CD4-positive, alpha-beta memory T cell (primary cell): ENCODE measurements around the gene AGPAT3. TPM values are rescaled to one million over a fixed set of nuclear protein-coding genes. Genes with fewer than 3 reads are reported as not detected.
A peak's percentile ranks its signal among the peaks of the same experiment; 100 is the strongest.

Source experiments
- CTCF ChIA-PET: fragments of 350-600 bp; sonication (Branson Sonifier 250); formaldehyde crosslinking; loops from one replicate; lab custom pipeline; 2021; ENCODE audit warnings: inconsistent platforms; ENCODE audit not compliant: partially characterized antibody; lab: Charles Lee
- POLR2A ChIA-PET: fragments of 350-600 bp; sonication (Branson Sonifier 250); formaldehyde crosslinking; loops from one replicate; lab custom pipeline; 2021; ENCODE audit not compliant: partially characterized antibody; lab: Charles Lee
- DNase-seq, 5 donors: peaks; one replicate each; pipeline versions ENCODE4 v3.0.0 to v3.0.0-alpha.2; 2020 to 2022; ENCODE audit warnings: mixed read lengths in 1 of 5
- H3K27ac ChIP-seq: one replicate; pipeline ENCODE4 v1.7.0; 2013; ENCODE audit warnings: low read depth, low read length
- H3K27me3 ChIP-seq: 2 replicates; pipeline ENCODE4 v1.7.0; 2013; ENCODE audit warnings: mild to moderate bottlenecking, low read length, moderate library complexity; ENCODE audit not compliant: insufficient read depth
- H3K36me3 ChIP-seq: 2 replicates; pipeline ENCODE4 v1.7.0; 2013; ENCODE audit warnings: mild to moderate bottlenecking, low read length, moderate library complexity; ENCODE audit not compliant: insufficient read depth
- H3K4me1 ChIP-seq: 2 replicates; pipeline ENCODE4 v1.7.0; 2013; ENCODE audit warnings: mild to moderate bottlenecking, low read length, moderate library complexity; ENCODE audit not compliant: insufficient read depth
- H3K4me3 ChIP-seq, 2 donors: one replicate each; pipeline ENCODE4 v1.7.0; 2013; ENCODE audit warnings: low read length in 2 of 2, mild to moderate bottlenecking in 1 of 2
- H3K9me3 ChIP-seq, 2 donors: one replicate each; pipeline ENCODE4 v1.7.0; 2013; ENCODE audit warnings: low read length in 2 of 2, control low read depth in 1 of 2; ENCODE audit not compliant: control insufficient read depth in 1 of 2
- H3K27ac Mint-ChIP-seq, 7 donors: one replicate each; pipeline ENCODE4 v1.8.0; 2020 to 2021; ENCODE audit warnings: mixed read lengths in 7 of 7, mild to moderate bottlenecking in 6 of 7, inconsistent platforms in 3 of 7, moderate library complexity in 3 of 7
- H3K27me3 Mint-ChIP-seq, 2 donors: one replicate each; pipeline ENCODE4 v1.8.0; 2020 to 2021; ENCODE audit warnings: mixed read lengths in 2 of 2
- H3K36me3 Mint-ChIP-seq, 2 donors: one replicate each; pipeline ENCODE4 v1.8.0; 2020 to 2021; ENCODE audit warnings: mixed read lengths in 2 of 2, inconsistent platforms in 1 of 2, mild to moderate bottlenecking in 1 of 2
- H3K4me1 Mint-ChIP-seq, 4 donors: one replicate each; pipeline ENCODE4 v1.8.0; 2020 to 2021; ENCODE audit warnings: mixed read lengths in 4 of 4, mild to moderate bottlenecking in 1 of 4
- H3K4me3 Mint-ChIP-seq, 8 donors: one replicate each; pipeline ENCODE4 v1.8.0; 2020 to 2021; ENCODE audit warnings: mixed read lengths in 8 of 8, mild to moderate bottlenecking in 7 of 8, moderate library complexity in 6 of 8, inconsistent platforms in 3 of 8
- H3K9me3 Mint-ChIP-seq, 8 donors: one replicate each; pipeline ENCODE4 v1.8.0; 2020 to 2021; ENCODE audit warnings: mixed read lengths in 8 of 8, mild to moderate bottlenecking in 5 of 8, inconsistent platforms in 3 of 8, moderate library complexity in 1 of 8
- intact Hi-C: fragments of 100-400 bp; cut with micrococcal nuclease; formaldehyde crosslinking; loops from one replicate; pipeline ENCODE4 v1.15.1; 2023
- polyA plus RNA-seq, 2 donors: library from polyadenylated mRNA; unstranded; fragments of 300-500 nt; fragmentation: Illumina TruSeq; gene quantifications; one replicate each; pipeline ENCODE4 v1.2.3, GENCODE V29; 2021
- total RNA-seq, 2 experiments: library from RNA; stranded (reverse); gene quantifications; one replicate each; pipeline ENCODE4 v1.2.3, GENCODE V29; 2021

The AGPAT3 gene
- total and polyA plus RNA-seq, 4 experiments from 2014 or later: 16.0 to 76.7 (median 46.7) TPM

DNA sequence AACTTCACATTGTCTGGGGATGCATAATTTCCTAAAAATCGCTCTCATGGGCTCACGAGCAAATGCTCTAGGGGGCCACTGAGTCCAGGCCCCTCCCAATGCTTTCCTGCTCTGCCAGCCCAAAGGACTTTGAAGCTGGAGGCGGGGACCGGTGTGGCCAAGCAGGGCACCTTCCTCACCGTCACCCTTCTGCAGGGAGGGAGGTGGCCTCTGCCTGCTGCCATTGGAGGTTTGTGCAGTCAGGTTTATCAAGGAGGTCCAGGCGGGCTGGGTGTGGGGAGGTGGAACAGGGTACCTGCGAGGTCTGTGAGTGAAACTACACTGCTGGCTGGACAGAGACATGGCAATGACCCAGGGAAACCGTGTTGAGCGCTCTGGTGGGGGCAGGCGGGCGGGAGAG lies 89.0 kb downstream of the AGPAT3 start:
- Mint-ChIP-seq H3K4me3 (no peak overlapping the region), H3K9me3 (peaks cover 0 to 10% (median 5%) of the 10 kb centered on the region in 8 donors), H3K27me3 (no peaks in the 10 kb centered on the region), H3K4me1 (peaks cover 16 to 41% (median 20%) of the 10 kb centered on the region in 4 donors), H3K36me3 (peaks cover 15 to 32% of the 10 kb centered on the region in 2 donors), H3K27ac (peak overlapping the region in 3 of 7 donors; percentile 3 to 59 (median 50))
- Histone ChIP-seq H3K36me3 (no peaks in the 10 kb centered on the region), H3K4me1 (peaks cover 23% of the 10 kb centered on the region), H3K9me3 (peaks cover 3 to 4% of the 10 kb centered on the region in 2 donors), H3K4me3 (no peak overlapping the region), H3K27ac (no peak overlapping the region), H3K27me3 (no peaks in the 10 kb centered on the region)
- DNase-seq: no peak
- intact Hi-C loops: no loop called here
- POLR2A ChIA-PET: no interaction called here
- CTCF ChIA-PET: no interaction called here

DNA sequence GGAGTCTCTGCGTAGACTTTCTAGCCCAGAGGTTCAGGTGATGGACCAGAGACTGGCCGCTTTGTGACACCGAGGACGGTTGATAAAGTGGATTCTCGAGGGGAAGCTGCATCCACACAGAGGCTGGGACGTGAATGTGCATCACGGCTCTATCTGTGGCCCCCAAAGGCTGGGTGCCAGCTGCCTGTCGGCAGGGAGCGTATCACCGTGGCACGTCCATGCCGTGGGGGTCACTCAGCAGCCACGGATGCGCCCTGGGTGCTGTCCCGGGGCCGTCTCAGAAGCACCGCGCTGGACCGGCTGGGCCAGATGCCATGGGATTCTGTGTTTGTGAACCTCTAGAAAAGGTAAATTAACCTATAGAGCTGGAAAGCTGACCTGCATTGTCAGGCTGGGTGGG lies 89.9 kb downstream of the AGPAT3 start:
- no peak overlapping the region for H3K27ac Mint-ChIP-seq
- POLR2A ChIA-PET: no interaction called here
- intact Hi-C loops: no loop called here
- no peak overlapping the region for H3K4me3 Mint-ChIP-seq
- no peaks in the 10 kb centered on the region for H3K27me3 Mint-ChIP-seq
- no peaks in the 10 kb centered on the region for H3K9me3 ChIP-seq
- no peaks in the 10 kb centered on the region for H3K27me3 ChIP-seq
- peaks cover 6 to 27% of the 10 kb centered on the region in 2 donors for H3K36me3 Mint-ChIP-seq
- H3K4me1 ChIP-seq: peaks cover 15% of the 10 kb centered on the region
- peaks cover 9 to 33% (median 13%) of the 10 kb centered on the region in 4 donors for H3K4me1 Mint-ChIP-seq
- no peak for DNase-seq
- H3K4me3 ChIP-seq: no peak overlapping the region
- CTCF ChIA-PET: no interaction called here
- no peaks in the 10 kb centered on the region for H3K36me3 ChIP-seq
- peaks cover 0 to 1% (median 0%) of the 10 kb centered on the region in 8 donors for H3K9me3 Mint-ChIP-seq
- H3K27ac ChIP-seq: no peak overlapping the region

DNA sequence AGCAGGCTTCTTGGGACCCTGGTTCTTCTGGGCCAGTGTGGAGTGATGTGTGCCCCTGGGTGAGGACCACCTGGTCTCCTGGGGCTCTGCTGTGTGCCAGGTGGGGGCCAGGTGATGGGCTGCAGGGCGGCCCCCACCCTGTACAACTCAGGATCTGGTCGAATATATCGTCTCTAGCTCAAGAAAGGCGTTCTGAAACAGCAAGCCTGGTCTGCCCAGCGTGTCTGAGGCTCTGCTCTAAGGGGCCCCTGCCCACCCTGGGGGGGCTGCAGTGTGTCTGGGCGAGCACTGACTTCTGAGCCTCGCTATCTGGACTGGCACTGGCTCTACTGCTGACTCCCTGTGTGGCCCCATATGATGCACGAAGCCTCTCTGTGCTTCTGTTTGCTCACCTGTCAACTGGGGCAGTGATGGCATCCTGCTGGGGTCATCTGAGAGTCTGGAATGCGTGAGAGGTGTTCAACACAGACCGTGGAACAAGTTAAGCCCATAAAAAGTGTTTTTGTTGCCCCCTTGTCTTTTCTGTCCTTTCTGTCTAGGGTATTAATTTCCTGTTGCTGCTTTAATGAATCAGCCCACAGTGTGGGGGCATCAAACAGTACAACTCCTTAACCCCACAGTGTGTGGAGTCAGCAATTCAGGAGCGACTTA lies 91.1 kb downstream of the AGPAT3 start:
- peak overlapping the region in 1 of 7 donors; percentile 44 for H3K27ac Mint-ChIP-seq
- H3K4me1 Mint-ChIP-seq: peaks cover 9 to 23% (median 10%) of the 10 kb centered on the region in 4 donors
- H3K9me3 ChIP-seq: no peaks in the 10 kb centered on the region
- H3K4me3 ChIP-seq: no peak overlapping the region
- intact Hi-C loops: no loop called here
- POLR2A ChIA-PET: no interaction called here
- no peaks in the 10 kb centered on the region for H3K27me3 ChIP-seq
- no peak for DNase-seq
- H3K9me3 Mint-ChIP-seq: no peaks in the 10 kb centered on the region
- peaks cover 11% of the 10 kb centered on the region for H3K4me1 ChIP-seq
- no peak overlapping the region for H3K4me3 Mint-ChIP-seq
- no peak overlapping the region for H3K27ac ChIP-seq
- CTCF ChIA-PET: no interaction called here
- peaks cover 10 to 31% of the 10 kb centered on the region in 2 donors for H3K36me3 Mint-ChIP-seq
- no peaks in the 10 kb centered on the region for H3K27me3 Mint-ChIP-seq
- H3K36me3 ChIP-seq: peaks cover 5% of the 10 kb centered on the region

DNA sequence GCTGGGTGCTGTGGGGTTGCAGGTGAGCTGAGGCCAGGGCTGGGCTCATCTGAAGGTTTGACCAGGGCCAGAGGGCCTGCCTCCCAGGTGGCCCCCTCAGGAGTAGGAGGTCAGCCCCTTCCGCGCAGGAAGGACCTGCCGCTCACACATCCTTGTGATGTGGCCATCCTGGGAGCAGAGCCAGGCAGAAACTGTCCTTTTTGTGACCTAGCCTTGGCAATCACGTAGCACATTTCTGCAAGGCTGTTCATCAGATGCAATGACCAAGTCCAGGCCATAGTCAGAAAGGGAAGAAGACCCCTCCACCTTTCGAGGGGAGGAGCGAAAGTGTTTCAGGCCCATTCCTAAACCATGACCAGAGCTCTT lies 91.6 kb downstream of the AGPAT3 start:
- Histone ChIP-seq H3K36me3 (peaks cover 10% of the 10 kb centered on the region), H3K4me1 (peaks cover 11% of the 10 kb centered on the region), H3K27ac (no peak overlapping the region), H3K9me3 (no peaks in the 10 kb centered on the region), H3K4me3 (no peak overlapping the region), H3K27me3 (no peaks in the 10 kb centered on the region)
- peak overlapping the region in 4 of 7 donors; percentile 29 to 75 (median 57) for H3K27ac Mint-ChIP-seq
- no peak overlapping the region for H3K4me3 Mint-ChIP-seq
- H3K27me3 Mint-ChIP-seq: no peaks in the 10 kb centered on the region
- no peaks in the 10 kb centered on the region for H3K9me3 Mint-ChIP-seq
- H3K4me1 Mint-ChIP-seq: peaks cover 10 to 22% (median 13%) of the 10 kb centered on the region in 4 donors
- intact Hi-C loops: no loop called here
- ChIA-PET CTCF (no interaction called here), POLR2A (no interaction called here)
- H3K36me3 Mint-ChIP-seq: peaks cover 14 to 35% of the 10 kb centered on the region in 2 donors
- DNase-seq: no peak

DNA sequence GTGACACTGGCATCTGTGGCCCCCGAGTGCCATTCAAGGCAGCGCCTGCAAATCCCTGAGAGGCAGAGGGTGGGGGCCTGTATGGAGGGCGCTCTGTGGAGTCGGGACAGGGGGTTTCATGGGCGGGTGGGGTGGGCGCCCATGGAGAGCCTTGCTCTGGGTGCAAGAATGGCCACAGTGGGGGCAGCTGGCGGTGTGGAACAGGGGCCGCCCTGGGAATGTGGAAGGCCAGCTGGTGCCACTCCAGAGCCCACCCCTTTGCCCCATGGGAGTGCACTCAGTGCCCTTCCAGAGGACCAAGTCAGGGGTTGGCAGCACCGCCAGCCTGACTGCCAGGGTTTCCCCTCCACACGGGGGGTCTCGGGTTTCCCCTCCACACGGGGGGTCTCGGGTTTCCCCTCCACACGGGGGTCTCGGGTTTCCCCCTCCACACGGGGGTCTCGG lies 92.1 kb downstream of the AGPAT3 start:
- H3K4me1 Mint-ChIP-seq: peaks cover 10 to 19% (median 12%) of the 10 kb centered on the region in 4 donors
- peaks cover 14 to 34% of the 10 kb centered on the region in 2 donors for H3K36me3 Mint-ChIP-seq
- Histone ChIP-seq H3K36me3 (peaks cover 10% of the 10 kb centered on the region), H3K27ac (no peak overlapping the region), H3K4me1 (peaks cover 11% of the 10 kb centered on the region), H3K4me3 (no peak overlapping the region), H3K9me3 (no peaks in the 10 kb centered on the region), H3K27me3 (no peaks in the 10 kb centered on the region)
- intact Hi-C loops: no loop called here
- ChIA-PET POLR2A (no interaction called here), CTCF (no interaction called here)
- H3K27me3 Mint-ChIP-seq: no peaks in the 10 kb centered on the region
- H3K4me3 Mint-ChIP-seq: no peak overlapping the region
- H3K27ac Mint-ChIP-seq: peak overlapping the region in 3 of 7 donors; percentile 29 to 75 (median 44)
- no peaks in the 10 kb centered on the region for H3K9me3 Mint-ChIP-seq
- DNase-seq: no peak

DNA sequence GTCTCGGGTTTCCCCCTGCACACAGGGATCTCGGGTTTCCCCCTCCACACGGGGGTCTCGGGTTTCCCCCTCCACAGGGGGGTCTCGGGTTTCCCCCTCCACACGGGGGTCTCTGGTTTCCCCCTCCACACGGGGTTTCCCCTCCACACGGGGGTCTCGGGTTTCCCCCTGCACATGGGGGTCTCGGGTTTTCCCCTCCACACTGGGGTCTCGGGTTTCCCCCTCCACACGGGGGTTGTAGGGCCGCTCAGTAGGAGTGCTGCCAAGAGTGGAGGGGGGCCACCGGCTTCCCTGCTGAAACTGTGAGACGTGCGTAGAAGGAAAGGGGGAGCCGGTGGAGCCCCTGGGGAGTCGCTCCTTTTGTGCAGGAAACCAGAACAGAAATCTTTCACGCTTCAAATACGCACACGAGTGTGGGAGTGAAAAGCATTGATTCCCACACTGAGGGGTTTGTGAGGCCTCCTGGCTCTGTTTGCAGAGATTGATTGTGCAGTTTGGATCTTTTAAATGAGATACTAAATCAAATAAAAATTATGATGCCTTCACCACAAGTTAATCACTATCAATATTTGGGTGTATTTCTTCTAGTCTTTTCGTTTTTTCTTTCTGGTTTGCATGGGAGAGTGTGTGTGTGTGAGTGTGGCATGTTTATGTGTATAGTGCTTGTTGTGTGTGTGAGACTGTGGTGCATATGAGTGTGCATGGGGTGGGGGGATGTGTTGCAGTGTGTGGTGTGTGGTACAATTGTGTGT lies 92.8 kb downstream of the AGPAT3 start:
- no peak overlapping the region for H3K4me3 ChIP-seq
- H3K36me3 ChIP-seq: peaks cover 15% of the 10 kb centered on the region
- CTCF ChIA-PET: no interaction called here
- no peaks in the 10 kb centered on the region for H3K27me3 ChIP-seq
- Mint-ChIP-seq H3K9me3 (no peaks in the 10 kb centered on the region), H3K27ac (no peak overlapping the region), H3K4me3 (no peak overlapping the region), H3K4me1 (peaks cover 10 to 20% (median 12%) of the 10 kb centered on the region in 4 donors), H3K36me3 (peaks cover 15 to 37% of the 10 kb centered on the region in 2 donors), H3K27me3 (no peaks in the 10 kb centered on the region)
- no peak overlapping the region for H3K27ac ChIP-seq
- intact Hi-C loops: no loop called here
- DNase-seq: no peak
- peaks cover 11% of the 10 kb centered on the region for H3K4me1 ChIP-seq
- POLR2A ChIA-PET: no interaction called here
- H3K9me3 ChIP-seq: no peaks in the 10 kb centered on the region

DNA sequence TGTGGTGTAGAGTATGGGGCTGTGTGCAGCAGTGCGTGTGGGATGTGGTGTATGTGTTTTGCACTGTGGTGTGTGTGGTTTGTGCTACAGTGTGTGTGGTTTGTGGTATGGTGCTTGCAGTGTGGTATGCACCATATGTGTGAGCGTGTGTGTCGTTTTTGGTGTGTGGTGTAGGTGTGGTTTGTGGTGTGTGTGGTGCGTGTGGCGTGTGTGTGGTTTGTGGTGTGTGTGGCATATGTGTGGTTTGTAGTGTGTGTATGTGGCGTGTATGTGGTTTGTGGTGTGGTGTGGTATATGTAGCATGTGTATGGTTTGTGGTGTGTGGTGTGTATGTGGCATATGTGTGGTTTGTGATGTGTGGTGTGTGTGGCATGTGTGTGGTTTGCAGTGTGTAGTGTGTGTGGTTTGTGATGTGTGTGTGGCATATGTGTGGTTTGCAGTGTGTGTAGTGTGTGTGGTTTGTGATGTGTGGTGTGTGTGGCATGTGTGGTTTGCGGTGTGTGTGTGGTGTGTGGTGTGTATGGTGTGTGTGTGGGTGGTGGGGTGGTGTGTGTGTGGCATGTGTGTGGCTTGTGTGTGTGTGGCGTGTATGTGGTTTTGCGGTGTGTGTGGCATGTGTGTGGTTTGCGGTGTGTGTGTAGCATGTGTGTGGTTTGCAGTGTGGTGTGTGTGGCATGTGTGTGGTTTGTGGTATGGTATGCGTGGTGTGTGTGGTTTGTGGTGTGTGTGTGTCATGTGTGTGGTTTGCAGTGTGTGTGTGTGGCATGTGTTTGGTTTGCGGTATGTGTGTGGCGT lies 93.5 kb downstream of the AGPAT3 start:
- Histone ChIP-seq H3K27ac (no peak overlapping the region), H3K36me3 (peaks cover 20% of the 10 kb centered on the region), H3K9me3 (no peaks in the 10 kb centered on the region), H3K4me1 (peaks cover 11% of the 10 kb centered on the region), H3K4me3 (no peak overlapping the region), H3K27me3 (no peaks in the 10 kb centered on the region)
- ChIA-PET CTCF (no interaction called here), POLR2A (no interaction called here)
- Mint-ChIP-seq H3K4me1 (peaks cover 9 to 23% (median 10%) of the 10 kb centered on the region in 4 donors), H3K9me3 (no peaks in the 10 kb centered on the region), H3K27ac (no peak overlapping the region), H3K36me3 (peaks cover 18 to 36% of the 10 kb centered on the region in 2 donors), H3K4me3 (no peak overlapping the region), H3K27me3 (no peaks in the 10 kb centered on the region)
- no peak for DNase-seq
- intact Hi-C loops: no loop called here
